Activated naive CD4-positive, alpha-beta T cell treated with Interleukin-2 at 50 U/mL for 16 hours (primary cell): Measurements from ENCODE around the gene DNAJC19.
"Not testable (repeated sequence)": the region's sequence is repeated elsewhere in the genome, so short reads cannot be mapped to it uniquely, and the experiment has no call there.

ENCODE experiments used
- DNase-seq: peaks from one replicate; pipeline ENCODE4 v3.0.0-alpha.2; 2020

The DNAJC19 gene

DNA sequence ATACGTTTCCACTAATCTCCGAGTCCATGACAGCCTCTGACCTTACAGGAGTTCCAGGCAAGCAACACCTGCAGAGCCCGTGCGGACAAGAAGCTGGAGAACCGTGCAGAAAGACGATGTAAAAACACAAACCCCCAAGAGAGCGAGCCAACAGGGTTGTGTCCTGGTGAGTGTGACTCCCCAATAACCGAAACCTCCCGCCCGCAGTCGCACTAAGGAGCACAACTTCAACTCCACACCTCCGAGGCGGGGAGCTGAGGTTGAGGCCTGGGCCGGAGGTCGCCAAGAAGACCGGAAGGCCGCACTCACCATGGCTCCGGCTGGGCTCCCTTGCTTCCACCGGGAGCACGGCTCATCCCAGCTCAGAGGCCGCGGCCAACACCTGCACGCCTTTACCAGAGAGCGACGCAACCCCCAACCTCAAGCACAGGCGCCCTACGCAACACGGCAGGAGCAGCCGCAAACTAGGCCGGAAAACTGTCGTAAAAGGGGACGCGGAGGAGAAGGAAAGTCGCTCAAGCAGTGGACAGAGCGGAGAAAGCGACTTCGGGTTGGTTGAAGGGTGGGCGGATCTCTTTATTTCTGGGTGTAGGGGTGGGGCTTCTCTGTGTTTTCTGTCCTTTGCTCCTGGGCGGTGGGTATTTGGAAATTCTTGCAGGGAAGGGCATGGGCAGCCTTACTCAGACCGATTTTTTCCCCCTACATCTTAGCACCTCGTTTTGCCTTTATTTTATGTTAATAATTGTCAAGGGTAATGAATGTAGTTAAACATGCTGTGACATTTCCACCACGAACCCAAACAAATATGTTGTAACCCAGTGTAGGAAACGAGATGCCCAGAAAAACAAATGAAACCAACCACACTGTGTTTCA lies at the start of gene DNAJC19:
DNAJC19 (minus strand) TSS at position 446 of the 873 bp plus-strand sequence; CDS start at position 312, 134 bp downstream.
- DNase-seq: peak; percentile 91

DNA sequence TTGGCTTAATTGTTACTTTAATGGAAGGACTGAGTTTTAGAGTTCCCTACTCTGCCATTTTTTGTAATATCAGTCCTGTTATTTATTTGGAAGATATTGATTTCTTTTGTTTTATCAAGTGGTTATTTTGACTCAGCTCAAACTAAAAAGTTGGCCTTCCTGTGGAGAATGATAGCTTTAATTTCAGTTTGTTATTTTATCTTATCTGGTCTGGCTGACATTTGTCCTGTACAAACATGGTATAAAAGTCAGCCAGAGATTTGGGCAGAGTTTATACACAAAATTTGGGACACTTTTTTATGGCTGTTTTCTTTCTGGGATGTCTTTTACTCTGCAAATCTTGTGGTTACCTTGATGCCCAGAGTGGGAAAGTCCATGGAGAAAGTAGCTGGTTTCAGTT lies 41.4 kb upstream of the DNAJC19 start:
- no peak for DNase-seq

DNA sequence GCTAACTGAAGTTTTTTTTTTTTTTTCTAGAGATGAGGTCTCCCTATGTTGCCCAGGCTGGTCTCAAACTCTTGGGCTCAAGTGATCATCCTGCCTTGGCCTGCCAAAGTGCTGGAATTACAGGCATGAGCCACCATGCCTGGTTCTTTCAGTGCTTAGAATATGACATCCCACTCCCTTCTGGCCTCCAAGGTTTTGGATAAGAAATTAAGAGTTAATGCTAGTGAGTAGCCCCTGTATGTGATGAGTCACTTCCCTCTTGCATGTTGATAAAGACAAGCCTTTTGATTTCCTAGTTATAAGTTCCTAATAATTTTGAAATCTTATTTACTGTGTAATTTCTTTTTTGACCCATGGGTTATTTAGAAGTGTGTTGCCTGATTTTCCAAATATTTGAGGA lies 35.7 kb upstream of the DNAJC19 start:
- DNase-seq: no peak

DNA sequence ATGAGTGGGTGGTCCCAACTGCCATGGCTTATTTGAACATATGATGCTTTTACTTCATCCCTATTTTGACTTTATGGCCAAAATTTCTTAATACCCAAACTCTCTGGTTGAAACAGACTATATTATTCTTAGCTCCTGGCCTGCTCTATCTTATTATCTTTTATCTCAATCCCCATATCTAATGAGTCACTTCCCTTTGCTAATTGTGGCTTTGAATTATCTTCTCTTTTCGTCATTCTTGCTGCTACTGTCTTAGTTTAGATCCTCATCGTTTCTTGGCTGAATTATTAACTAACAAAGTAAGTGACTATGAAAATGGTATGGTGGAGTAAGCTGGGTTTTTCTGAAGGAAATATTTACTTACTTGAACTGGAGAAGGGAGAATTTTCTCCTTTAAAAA lies 28.2 kb upstream of the DNAJC19 start:
- no peak for DNase-seq

DNA sequence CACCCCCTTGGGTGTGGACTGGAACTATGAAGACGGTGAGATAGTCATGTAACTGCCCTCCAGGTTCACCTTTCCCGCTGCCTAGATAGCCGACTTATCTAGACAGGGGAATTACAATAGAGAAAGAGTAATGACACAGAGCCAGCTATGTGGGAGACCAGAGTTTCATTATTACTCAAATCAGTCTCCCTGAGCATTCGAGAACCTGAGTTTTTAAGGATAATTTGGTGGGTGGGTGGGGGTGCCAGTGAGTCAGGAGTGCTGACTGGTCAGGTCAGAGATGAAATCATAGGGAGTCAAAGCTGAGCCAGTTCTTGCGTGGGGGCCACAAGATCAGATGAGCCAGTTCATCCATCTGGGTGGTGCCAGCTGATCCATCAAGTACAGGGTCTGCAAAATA lies 19.7 kb upstream of the DNAJC19 start:
- DNase-seq: peak; percentile 36

DNA sequence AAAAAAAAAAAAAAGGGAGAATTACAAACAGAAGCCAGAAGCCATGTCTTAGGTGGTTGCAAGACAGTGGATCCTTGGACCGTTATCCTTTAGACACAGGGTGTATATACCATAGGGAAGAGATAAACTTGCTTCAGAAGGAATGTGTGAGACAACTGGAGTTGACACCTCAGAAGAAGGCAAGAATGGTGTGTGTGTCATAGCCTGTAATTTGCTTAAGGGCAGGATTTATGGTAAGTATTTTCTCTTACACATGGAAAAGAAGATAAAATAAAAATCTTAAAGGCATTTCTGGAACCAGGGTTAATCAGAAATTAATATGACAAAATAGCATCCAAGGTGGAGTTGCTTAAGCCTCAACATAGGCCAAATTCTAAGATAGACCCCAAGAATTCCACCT lies 19.3 kb upstream of the DNAJC19 start:
- DNase-seq: no peak

DNA sequence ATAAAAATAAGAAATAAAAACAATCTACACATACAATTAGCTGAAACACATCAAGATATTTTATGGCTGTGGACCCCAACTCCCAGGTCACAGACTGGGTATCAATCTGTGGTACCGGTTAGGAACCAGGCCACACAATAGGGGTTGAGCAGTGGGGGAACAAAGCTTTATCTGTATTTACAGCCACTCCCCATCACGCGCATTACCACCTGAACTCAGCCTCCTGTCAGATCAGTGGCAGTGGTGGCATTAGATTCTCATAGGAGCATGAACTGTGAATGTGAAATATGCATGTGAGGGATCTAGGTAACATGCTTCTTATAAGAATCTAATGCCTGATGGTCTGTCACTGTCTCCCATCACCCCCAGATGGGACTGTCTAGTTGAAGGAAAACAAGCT lies 17.7 kb upstream of the DNAJC19 start:
- DNase-seq: no peak

DNA sequence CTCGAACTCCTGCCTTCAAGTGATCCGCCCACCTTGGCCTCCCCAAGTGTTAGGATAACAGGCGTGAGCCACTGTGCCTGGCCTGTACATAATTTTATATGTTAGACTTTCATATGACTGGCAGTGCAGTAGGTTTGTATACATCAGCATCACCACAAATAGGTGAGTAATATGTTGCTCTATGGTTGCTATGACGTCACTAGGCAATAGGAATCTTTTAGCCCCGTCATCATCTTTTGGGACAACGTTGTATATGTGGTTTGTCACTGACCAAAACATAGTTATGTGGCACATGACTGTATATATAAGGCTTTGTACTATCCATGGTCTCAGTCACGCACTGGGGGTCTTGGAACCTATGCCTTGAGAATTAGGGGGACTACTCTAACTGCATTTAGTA lies 17.0 kb upstream of the DNAJC19 start:
- DNase-seq: no peak

DNA sequence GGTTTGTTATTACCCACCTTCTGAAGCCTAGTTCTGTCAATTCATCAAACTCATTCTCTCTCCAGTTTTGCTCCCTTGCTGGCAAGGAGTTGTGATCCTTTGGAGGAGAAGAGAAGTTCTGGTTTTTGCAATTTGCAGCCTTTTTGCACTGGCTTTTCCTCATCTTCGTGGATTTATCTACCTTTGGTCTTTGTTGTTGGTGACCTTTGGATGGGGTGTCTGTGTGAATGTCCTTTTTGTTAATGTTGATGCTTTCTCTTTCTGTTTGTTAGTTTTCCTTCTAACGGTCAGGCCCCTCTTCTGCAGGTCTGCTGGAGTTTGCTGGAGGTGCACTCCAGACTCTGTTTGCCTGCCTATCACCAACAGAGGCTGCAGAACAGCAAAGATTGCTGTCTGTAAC lies 13.9 kb upstream of the DNAJC19 start:
- not testable (repeated sequence) for DNase-seq

DNA sequence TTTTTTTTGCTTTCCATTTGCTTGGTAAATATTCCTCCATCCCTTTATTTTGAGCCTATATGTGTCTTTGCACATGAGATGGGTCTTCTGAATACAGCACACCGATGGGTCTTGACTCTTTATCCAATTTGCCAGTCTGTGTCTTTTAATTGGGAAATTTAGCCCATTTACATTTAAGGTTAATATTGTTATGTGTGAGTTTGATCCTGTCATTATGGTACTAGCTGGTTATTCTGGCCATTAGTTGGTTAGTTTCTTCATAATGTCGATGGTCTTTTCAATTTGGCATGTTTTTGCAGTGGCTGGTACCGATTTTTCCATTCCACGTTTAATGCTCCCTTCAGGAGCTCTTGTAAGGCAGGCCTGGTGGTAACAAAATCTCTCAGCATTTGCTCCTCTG lies 12.8 kb upstream of the DNAJC19 start:
- DNase-seq: not testable (repeated sequence)

DNA sequence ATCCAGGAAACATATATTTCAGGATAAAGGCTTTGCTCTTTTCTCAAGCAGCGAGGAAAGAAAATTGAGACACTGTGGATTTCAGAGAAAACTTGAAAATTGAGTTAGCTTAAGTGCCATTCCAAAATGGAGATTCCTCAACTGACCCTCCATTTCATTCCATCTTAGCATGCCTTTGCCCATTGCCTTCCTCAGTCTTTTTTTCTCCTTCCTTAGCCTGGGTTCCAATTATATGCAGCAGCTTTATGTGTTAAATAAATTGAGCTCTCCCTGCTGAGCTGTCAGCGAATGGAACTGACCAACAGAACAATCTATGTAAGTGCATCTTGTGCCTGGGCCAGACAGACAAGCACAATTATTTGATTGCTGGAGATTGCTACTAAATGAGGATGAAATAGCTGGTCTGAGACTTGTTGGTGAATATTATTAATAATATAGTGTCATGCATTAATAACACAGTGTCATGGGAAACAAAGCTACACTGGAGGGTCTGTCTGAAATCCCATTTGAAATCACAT lies 6.9 kb upstream of the DNAJC19 start:
- no peak for DNase-seq

DNA sequence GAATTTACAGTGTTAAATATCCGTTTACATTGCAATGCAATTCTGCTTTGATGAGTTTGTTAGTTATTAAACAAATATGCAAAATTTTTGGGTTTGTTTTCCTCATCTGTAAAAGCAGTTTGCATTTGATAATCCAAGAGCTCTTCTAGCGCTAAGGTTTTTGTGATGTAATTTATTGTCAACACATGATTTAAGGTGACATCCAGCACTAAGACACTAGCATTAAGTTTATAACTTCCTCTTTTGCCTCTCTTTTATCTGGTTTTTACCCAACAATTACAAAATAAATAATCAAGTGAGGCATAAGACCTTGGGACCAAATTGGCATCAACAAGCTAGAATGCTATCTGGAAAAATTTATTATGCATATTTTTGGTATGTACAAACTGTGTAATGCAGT lies 969 bp upstream of the DNAJC19 start:
- DNase-seq: no peak

DNA sequence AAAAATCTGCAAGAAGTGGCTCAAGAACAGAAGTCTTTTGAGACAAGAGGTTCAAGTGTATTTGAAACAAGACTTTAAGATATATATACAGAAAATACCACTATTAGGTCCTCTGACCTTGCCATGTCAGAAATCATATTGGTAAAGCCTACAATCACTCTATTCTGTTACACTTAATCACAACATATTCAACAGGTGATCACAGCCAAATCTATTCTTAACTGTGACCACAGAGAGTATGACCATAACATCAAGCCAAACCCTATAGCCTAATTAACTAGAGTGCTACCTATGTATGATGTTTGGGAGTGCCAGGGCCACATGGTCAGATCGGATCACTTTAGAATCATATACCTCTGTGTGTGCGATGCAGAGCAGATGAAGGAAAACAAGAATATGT lies 2.2 kb downstream of the DNAJC19 start:
- DNase-seq: no peak

DNA sequence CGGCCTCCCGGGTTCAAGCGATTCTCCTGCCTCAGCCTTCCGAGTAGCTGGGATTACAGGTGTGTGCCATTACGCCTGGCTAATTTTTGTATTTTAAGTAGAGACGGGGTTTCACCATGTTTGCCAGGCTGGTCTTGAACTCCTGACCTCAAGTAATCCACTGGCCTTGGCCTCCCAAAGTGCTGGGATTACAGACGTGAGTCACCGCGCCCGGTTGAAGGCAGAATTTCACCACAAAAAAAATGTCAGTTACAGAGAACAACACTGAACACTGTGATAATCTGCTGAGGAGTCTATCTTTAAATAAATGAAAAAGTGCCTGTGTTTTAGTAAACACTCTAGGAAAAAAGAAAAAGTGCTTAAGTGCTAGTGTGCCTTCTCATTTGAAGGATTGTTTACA lies 3.2 kb downstream of the DNAJC19 start:
- not testable (repeated sequence) for DNase-seq

DNA sequence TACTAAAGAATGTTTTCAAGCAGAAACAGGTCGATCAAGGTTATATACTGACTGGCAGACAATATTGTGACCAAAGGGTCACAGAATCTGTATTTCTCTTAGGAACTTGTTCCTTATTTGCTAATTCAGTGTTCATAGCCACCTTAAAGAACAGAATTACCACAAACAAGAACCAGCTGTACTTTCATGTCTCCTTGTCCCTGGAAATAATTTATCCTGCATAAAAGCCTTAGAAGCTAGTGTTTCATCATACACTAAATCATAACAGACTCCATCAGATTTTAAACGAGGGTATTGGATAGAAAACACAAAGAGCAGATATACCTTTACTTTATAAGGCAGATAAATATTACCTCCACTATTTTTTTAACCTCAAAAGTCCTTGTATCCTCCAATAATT lies 6.4 kb downstream of the DNAJC19 start:
- DNase-seq: no peak

DNA sequence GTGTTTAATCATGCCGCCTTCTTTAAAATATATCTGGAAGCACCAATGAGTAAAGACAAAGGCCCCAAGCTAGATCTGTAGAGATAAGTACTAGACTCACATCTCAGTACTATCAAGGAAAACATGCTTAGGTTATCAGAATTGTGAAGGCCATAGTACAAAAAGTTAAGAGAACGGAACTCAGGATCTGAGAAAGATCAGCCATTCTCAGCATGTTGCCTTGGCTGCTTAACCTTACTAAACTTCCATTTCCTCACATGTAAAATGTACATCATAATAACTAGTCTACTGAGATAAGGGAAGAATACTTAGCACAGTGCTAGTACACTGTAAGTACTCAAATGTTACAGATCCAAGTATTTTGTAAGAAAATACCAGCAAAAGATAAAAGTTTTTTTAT lies 7.6 kb downstream of the DNAJC19 start:
- DNase-seq: no peak

DNA sequence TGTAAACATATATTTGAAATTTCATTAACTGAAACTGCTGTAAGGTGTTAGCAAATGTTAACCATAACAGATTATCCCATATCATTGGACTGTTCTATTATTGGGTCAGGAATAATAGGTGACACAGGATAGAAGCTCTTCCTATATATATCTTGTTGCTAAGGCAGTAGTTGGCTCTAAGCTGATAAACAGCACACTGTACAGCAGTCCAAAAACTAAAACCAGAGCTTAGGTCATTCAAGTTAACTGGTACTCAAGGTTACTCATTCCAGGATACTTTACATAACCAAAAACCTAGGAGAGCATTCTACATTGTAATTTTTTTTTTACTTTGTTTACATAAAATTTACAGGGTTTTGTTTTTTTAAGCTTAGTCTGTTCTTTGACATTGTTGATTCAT lies 8.9 kb downstream of the DNAJC19 start:
- DNase-seq: no peak

DNA sequence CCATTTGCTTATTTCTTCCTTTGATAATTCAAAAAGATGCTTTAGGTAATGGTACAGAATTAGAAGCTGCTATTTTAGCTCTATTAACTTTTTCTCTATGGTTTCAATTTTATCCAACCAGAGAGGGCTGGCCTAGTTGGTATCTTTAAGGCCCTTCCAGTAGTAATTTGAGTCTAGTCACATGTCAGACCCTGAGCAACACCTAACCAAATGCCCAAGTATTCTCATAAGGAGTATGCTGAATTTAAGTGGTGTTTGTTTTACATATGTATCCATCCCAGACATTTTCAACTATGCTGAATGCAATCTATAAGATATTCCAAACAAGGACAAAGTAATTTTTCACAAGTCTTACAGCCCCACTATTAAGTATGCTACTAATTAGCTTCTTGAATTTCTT lies 9.6 kb downstream of the DNAJC19 start:
- DNase-seq: no peak

DNA sequence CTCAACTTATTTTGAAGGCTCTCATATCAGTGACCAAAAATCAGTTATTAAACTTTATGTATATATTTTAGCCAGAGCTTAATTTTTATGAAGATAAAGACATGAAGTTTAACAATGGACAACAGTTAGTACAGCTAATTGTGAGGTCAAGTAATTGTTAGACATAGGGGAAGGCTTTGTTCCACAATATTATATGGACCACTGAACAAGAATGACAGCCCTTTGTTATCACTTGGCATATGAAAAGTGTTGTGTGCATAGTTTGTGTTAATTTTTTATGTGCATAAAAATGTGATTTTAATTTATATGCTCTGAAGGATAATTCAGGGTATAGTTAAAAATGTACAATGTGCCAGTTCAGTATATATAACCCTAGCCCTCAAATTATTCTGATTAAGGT lies 12.0 kb downstream of the DNAJC19 start:
- no peak for DNase-seq

DNA sequence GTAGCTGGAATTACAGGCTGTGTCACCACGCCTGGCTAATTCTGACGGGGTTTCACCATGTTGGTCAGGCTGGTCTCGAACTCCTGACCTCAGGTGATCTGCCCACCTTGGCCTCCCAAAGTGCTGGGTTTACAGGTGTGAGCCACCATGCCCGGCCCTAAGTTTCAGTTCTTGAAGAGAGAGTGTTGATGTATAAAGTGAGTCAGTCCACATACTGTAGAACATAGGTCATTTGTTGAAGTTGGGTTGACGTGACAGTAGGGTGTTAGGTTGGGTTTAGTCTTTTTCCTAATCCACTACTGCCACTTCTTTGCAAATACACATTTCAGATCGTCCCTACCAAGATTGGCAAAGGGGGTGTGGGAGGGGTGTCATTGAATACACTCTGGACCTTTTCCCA lies 15.2 kb downstream of the DNAJC19 start:
- DNase-seq: no peak

DNA sequence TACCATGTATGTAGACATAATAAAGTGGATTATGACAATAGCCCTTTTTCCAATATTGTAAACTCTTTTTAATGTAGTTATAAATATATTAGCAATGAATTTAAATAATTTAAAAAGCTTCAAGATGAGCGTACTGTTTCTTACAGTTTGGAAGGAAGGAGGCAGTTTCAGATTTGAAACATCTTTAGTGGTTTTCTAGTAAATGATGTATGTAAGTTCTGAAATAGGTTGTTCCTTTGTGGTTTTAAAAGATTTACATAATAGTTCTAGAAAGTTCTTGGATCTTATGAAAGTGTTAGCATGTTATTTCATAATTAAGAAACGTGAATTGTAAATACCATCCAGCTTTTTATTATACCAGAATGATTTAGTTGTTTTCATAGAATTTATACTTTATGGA lies 16.0 kb downstream of the DNAJC19 start:
- no peak for DNase-seq

DNA sequence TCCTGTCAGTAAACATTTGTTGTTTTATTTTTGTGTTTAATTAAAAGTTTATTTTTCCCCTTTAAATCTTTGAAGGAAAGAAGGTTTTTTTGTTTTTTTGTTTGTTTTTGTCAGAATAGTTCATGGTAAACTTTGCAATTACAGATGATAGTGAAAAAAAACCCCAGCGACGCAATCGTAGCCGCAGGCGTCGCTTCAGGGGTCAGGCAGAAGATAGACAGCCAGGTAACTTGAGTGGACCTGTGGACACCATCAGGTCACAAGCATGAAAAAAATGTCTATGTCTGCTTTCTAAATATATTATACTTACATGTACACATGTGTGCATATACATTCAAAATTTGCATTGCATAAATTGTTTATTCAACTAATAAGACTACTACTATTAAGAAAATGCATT lies 18.6 kb downstream of the DNAJC19 start:
- no peak for DNase-seq

DNA sequence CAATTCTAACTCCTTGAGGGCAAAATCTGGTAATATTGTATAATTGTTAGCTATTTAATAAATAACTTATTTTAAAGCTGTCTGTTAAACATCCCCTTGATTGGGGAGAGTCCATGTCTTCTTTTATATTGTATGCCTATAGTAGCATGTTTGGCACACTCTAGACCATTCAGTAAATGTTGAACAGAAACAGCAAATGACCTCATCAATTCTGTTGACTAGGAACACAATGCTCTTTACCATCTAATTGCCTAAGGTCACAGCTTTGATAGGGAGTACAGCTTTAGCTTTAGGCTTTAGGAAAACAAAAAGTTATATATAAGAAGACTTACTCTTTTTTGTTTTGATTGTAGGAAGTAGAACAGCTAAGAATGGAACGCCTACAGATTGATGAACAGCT lies 27.0 kb downstream of the DNAJC19 start:
- DNase-seq: no peak

DNA sequence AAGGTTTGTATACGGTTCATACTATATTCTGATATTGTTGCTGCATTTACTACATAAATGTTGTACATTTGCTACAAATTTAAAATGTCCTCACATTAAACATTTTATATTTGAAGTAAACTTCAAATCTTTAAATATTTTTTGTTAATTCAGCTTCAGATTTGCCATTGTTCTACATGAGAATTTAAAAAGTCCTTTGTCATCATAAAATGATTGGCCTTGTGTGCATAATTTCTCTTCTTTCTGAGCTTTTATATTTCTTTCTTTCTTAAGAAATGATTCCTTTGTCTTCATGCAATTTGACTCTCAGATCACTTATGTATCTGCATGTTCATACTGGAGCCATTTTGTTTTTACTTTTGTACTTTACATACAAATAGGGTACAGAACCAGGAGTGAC lies 28.0 kb downstream of the DNAJC19 start:
- DNase-seq: no peak

DNA sequence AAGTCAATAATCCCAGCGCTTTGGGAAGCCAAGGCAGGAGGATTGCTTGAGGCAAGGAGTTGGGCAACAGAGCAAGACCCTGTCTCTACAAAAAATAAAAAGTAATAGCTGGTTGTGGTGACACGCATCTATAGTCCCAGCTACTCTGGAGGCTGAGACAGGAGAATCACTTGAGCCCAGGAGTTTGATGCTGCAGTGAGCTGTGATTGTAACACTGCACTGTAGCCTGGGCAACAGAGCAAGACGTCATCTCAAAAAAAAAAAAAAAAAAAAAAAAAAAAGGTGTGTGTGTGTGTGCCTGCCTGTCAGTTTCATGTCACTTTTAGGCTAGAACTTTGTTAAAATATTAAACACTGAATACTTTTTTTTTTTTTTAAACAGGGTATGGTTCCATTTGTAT lies 28.4 kb downstream of the DNAJC19 start:
- DNase-seq: no peak
